GM18951 (cell line): ENCODE results near the gene NR5A1.

Source experiments
- POLR2A ChIP-seq: IDR thresholded peaks from 4 replicates; pipeline ENCODE4 v1.6.1; 2011; ENCODE audit warnings: mild to moderate bottlenecking; ENCODE audit not compliant: insufficient read length, insufficient read depth; ENCODE audit errors: extremely low read depth
- in situ Hi-C: fragments of 300-500 bp; cut with MboI; formaldehyde crosslinking; loops from one replicate; pipeline ENCODE4 v1.12.0; 2022; ENCODE audit warnings: low sequenced_read_pairs, mixed read lengths, inconsistent platforms; ENCODE audit not compliant: unreplicated experiment

The NR5A1 gene

GRCh38 chr9:124489222-124489621 is 18.0 kb downstream of the NR5A1 start:
- TF ChIP-seq POLR2A = no peak
- in situ Hi-C loops = no loop called here

- in situ Hi-C loops = no loop called here
- TF ChIP-seq POLR2A = no peak
Observed at GRCh38 chr9:124488641-124489210, 18.5 kb downstream of the NR5A1 start.

DNA sequence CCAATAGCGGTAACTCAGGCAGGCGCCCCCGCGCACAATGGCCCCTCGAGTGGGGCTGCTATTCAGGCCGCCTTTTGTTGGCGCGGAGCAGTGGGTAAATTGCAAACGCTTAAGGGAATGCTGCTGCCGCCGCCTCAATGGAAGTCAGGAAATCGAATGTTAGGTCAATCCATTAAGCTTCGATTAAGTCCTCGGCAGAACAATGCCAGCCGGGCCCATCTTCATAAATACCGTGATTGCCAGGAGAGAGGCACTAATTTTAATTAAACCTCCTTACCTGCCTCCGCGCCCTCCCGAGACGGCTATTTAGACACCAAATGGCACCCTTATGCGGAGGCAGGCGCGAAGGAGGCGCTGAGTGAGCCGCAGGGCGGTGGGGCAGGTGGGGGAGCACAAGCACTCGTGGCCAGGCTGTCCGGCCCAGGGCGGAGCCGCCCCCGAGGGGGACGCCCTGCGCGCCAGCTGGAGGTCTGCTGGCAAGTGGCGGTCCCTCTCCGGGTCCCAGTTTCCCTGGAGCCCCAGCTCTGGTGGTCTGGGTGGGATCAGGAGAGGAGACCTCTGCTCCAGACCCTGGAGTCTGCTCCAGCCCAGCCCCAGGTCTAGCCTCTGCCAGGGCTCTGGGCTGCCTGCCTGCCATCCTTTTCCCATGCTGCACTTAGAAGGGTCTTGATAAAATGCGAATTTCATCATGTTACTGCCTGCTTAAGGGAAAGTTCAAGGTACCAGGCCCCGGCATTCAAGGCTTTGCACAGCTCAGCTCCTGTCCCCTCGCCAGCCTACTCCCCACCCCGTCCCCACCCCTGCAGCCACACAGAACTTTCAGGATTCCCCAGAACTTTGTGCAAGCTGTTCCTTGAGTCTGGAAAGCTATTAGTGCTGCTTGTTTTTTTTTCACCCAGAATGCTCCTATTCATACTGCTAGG is 19.7 kb downstream of the NR5A1 start:
- in situ Hi-C loops = no loop called here
- no peak for TF ChIP-seq POLR2A

DNA sequence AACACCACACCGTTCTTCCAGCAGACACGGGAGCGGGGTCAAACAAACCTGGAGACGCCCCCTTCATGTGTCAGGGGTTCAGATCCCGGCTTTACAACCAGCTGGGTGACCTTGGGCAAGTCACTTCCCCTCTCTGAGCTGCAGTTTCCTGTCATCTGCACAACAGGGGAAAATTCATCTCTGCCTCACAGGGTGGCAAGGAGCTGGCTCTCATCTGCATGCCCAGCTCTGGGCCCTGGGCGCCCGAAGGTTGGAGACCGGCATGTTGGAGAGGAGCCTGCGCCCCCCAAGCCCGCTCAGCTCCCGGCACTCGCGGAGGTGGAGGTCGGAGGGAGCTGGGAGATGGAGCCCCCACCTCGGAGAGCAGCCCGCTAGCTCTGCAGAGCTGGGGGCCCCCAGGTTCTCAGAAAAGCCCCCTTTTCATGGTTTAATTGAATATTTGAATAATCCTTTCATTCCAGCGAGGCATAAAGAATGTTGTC is 20.4 kb downstream of the NR5A1 start:
- TF ChIP-seq POLR2A = no peak
- in situ Hi-C loops = no loop called here

- TF ChIP-seq POLR2A = no peak
- in situ Hi-C loops = no loop called here
Observed at GRCh38 chr9:124485936-124486335, 21.3 kb downstream of the NR5A1 start.

- in situ Hi-C loops = no loop called here
- no peak for TF ChIP-seq POLR2A
Observed at GRCh38 chr9:124485201-124485600, 22.0 kb downstream of the NR5A1 start.

DNA sequence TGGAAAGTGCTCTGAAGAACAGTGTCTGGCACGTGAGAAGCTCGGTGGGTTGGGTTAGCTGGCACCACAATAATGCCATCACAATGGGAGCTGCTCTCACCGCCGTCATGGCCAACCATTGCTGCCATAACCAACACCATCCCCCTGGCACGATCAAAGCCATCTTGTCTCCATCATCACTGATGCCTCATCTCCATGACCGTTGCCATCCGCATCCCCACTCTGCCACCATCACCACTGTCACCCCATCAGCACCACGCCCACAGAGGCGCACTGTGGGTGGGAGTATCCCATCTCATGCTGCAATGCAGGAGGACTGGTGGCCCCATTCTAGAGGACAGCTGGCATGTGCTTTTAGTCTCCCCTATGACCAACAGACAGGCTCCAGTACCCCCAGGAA is 23.7 kb downstream of the NR5A1 start:
- TF ChIP-seq POLR2A = no peak
- in situ Hi-C loops = no loop called here

DNA sequence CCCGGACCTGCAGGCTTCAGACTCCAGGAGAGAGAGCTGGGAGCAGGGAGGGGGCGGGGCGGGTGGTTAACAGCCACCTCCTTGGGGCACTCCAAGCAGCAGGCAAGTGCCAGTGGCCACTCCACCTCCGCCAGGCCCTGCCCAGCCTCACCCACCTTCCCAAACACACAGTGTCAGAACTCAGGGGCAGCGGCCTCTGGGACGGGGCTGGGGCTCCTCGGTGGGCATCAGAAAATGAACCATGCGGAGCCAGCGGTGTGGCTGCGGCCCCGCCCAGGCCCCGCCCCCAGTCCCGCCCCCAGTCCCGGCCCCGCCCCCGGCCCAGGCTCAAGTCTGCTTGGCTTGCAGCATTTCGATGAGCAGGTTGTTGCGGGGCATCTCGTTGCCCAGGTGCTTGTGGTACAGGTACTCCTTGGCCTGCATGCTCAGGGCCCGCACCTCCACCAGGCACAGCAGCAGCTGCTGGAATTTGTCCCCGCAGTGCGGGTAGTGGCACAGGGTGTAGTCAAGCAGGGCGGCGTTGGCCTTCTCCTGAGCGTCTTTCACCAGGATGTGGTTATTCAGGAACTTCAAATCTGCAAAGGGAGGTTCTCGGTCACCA is 24.7 kb downstream of the NR5A1 start:
- in situ Hi-C loops = no loop called here

DNA sequence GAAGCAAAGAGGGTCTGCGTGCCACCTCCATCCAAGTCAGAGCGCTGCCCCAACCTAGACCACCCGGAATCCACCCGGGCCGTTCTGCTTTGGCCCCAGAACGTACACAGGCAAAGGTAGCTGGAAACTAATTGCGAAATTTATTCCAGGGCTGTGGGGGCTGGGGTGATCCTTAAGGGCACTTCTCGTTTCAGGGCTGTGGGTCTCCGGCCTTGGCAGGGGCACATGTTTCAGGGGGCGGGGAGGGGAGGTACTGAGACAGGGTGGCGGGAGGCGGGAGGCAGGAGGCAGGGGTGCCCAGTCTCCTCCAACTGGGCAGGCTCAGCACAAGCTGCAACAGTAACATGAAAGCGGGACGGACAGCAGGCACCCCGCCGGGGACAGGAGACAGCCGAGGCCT is 26.1 kb downstream of the NR5A1 start:
- no peak for TF ChIP-seq POLR2A
- in situ Hi-C loops = no loop called here

More for the DNA sequence above, 24.7 kb downstream of the NR5A1 start:
- no peak for TF ChIP-seq POLR2A

- TF ChIP-seq POLR2A = no peak
- in situ Hi-C loops = no loop called here
Observed at GRCh38 chr9:124480621-124480981, 26.6 kb downstream of the NR5A1 start.

GRCh38 chr9:124479947-124480620 is 27.1 kb downstream of the NR5A1 start:
- TF ChIP-seq POLR2A = no peak
- in situ Hi-C loops = no loop called here

DNA sequence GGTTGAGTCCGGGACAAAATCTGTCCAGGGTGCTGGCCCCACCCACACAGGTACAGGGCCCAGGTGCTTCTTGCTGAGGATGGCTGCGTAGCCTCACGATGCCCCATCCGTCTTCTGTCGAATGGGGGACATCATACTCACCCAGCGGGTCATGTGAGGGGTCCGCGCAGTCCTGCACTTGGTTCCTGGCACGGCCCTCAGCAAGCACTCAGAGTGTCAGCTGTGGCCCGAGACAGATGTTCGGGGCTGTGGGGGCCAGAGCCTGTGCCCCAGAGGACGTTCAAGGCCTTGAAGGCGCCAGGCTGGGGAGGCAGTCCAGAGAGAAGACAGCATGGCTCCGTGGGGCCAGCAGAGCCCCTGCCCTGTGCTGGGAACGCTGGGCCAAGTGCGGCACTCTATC is 27.8 kb downstream of the NR5A1 start:
- no peak for TF ChIP-seq POLR2A
- in situ Hi-C loops = no loop called here

GRCh38 chr9:124478354-124478753 is 28.8 kb downstream of the NR5A1 start:
- in situ Hi-C loops = no loop called here
- no peak for TF ChIP-seq POLR2A
